Urothelium cell line (cell line): Measurements from ENCODE around the gene CHAMP1.

ENCODE experiments used
- DNase-seq: peaks from one replicate; pipeline ENCODE4 v3.0.0; 2011; ENCODE audit warnings: low spot score, mixed read lengths
- FAIRE-seq: peaks from 2 replicates; lab custom pipeline; 2011; peaks lifted over from hg19 to GRCh38; lab: Jason Lieb, UNC

The CHAMP1 gene

GRCh38 chr13:114314074-114314912, at the start of gene CHAMP1:
Gene CHAMP1 (plus strand): TSS chr13:114314503. CDS start chr13:114323843, 9,340 bp downstream.
- peak; percentile 98 for DNase-seq
- peak; percentile 96 for FAIRE-seq

GRCh38 chr13:114264886-114265611, 49.3 kb upstream of the CHAMP1 start:
- FAIRE-seq: no peak
- no peak for DNase-seq

GRCh38 chr13:114266241-114266640, 48.1 kb upstream of the CHAMP1 start:
- DNase-seq: no peak
- no peak for FAIRE-seq

- DNase-seq (no peak), FAIRE-seq (no peak)
Measured at GRCh38 chr13:114268344-114269280, 45.7 kb upstream of the CHAMP1 start.

GRCh38 chr13:114269281-114269770, 45.0 kb upstream of the CHAMP1 start:
- DNase-seq: no peak
- no peak for FAIRE-seq

GRCh38 chr13:114272977-114273376, 41.3 kb upstream of the CHAMP1 start:
- peak; percentile 74 for FAIRE-seq

GRCh38 chr13:114275304-114275703, 39.0 kb upstream of the CHAMP1 start:
- FAIRE-seq: no peak
- no peak for DNase-seq

More at GRCh38 chr13:114272977-114273376, 41.3 kb upstream of the CHAMP1 start:
- DNase-seq: no peak

- DNase-seq: no peak
- FAIRE-seq: no peak
Measured at GRCh38 chr13:114279146-114279545, 35.2 kb upstream of the CHAMP1 start.

- no peak for DNase-seq
- no peak for FAIRE-seq
Measured at GRCh38 chr13:114279758-114280355, 34.4 kb upstream of the CHAMP1 start.

- FAIRE-seq (peak; percentile 81), DNase-seq (peak; percentile 96)
Measured at GRCh38 chr13:114281351-114282040, 32.8 kb upstream of the CHAMP1 start, which contains the start of gene UPF3A. Gene UPF3A (plus strand): TSS chr13:114281601. CDS start chr13:114281640, 39 bp downstream.

- DNase-seq (peak; percentile 80), FAIRE-seq (no peak)
Measured at GRCh38 chr13:114282041-114282670, 32.1 kb upstream of the CHAMP1 start.

- FAIRE-seq (no peak), DNase-seq (no peak)
Measured at GRCh38 chr13:114283576-114283975, 30.7 kb upstream of the CHAMP1 start.

GRCh38 chr13:114284680-114285079, 29.6 kb upstream of the CHAMP1 start:
- FAIRE-seq (no peak), DNase-seq (no peak)

GRCh38 chr13:114285166-114285808, 29.0 kb upstream of the CHAMP1 start:
- DNase-seq (no peak), FAIRE-seq (no peak)

- no peak for DNase-seq
- no peak for FAIRE-seq
Measured at GRCh38 chr13:114286808-114287207, 27.5 kb upstream of the CHAMP1 start.

GRCh38 chr13:114288157-114288591, 26.1 kb upstream of the CHAMP1 start:
- FAIRE-seq (no peak), DNase-seq (no peak)

GRCh38 chr13:114296448-114296847, 17.9 kb upstream of the CHAMP1 start:
- no peak for DNase-seq
- FAIRE-seq: no peak

- DNase-seq (no peak), FAIRE-seq (no peak)
Measured at GRCh38 chr13:114296902-114297301, 17.4 kb upstream of the CHAMP1 start.
